Heart left ventricle (tissue), 16 donors: ENCODE data around the gene CDH20. TPM values are rescaled to one million over a fixed set of nuclear protein-coding genes. Genes with fewer than 3 reads are reported as not detected.

Experiments used
- ATAC-seq, 4 donors: fragments of 200-7000 bp; cut with Tn5 transposase; one replicate each; pipeline ENCODE4 v1.9.1; 2020 to 2022; ENCODE audit warnings: moderate library complexity in 4 of 4, mild to moderate bottlenecking in 3 of 4, moderate number of reproducible peaks in 1 of 4
- DNase-seq, 5 donors: peaks; one replicate each; pipeline ENCODE4 v3.0.0-alpha.2; 2020
- H3K27ac ChIP-seq, 12 donors: fragments of 200-600 bp; sonication (generic) in 4 of 12; one replicate each; pipeline versions ENCODE4 v1.5.0 to v1.8.0; 2016 to 2022; ENCODE audit warnings: mild to moderate bottlenecking in 2 of 12
- H3K27me3 ChIP-seq, 9 donors: fragments of 200-600 bp; sonication (generic) in 2 of 9; one replicate each; pipeline versions ENCODE4 v1.5.1 to v1.8.0; 2016 to 2022; ENCODE audit warnings: mild to moderate bottlenecking in 3 of 9
- H3K36me3 ChIP-seq, 9 donors: fragments of 200-600 bp; sonication (generic) in 2 of 9; one replicate each; pipeline versions ENCODE4 v1.5.0 to v1.8.0; 2018 to 2022; ENCODE audit warnings: mild to moderate bottlenecking in 2 of 9
- H3K4me1 ChIP-seq, 12 donors: fragments of 200-600 bp; sonication (generic) in 4 of 12; one replicate each; pipeline versions ENCODE4 v1.5.0 to v1.8.0; 2016 to 2022; ENCODE audit warnings: mild to moderate bottlenecking in 3 of 12
- H3K4me3 ChIP-seq, 12 donors: fragments of 200-600 bp; sonication (generic) in 4 of 12; one replicate each; pipeline versions ENCODE4 v1.5.0 to v1.8.0; 2017 to 2022; ENCODE audit warnings: mild to moderate bottlenecking in 9 of 12, moderate library complexity in 4 of 12
- H3K9me3 ChIP-seq, 12 donors: fragments of 200-600 bp; sonication (generic) in 4 of 12; one replicate each; pipeline versions ENCODE4 v1.5.0 to v1.8.0; 2016 to 2022; ENCODE audit warnings: mild to moderate bottlenecking in 1 of 12
- POLR2A ChIP-seq, 2 donors: fragments of 450-650 bp; IDR thresholded peaks; one replicate each; pipeline ENCODE4 v1.6.1; 2017; ENCODE audit warnings: antibody characterized with exemption in 2 of 2, mild to moderate bottlenecking in 2 of 2, moderate library complexity in 2 of 2
- WGBS, 4 donors: extraction: QIAGEN DNeasy Blood & Tissue Kit in 2 of 4; methylation state at CpG; one replicate each; pipeline versions ENCODE4 v1.1.5 to v1.1.7; 2013 to 2018; 5-methylcytosine and 5-hydroxymethylcytosine counted together
- intact Hi-C, 10 donors: fragments of 100-400 bp; cut with DNase I; formaldehyde crosslinking; loops; one replicate each; pipeline versions ENCODE4 v1.11.1 to v1.14.2; 2022
- polyA plus RNA-seq, 2 donors: library from polyadenylated mRNA; stranded (reverse); fragments of 200-250 nt; gene quantifications; one replicate each; pipeline ENCODE4 v1.2.3, GENCODE V29; 2013
- total RNA-seq, 9 donors: library from RNA; depleted of rRNA in 2 of 9; stranded (reverse); fragments of >200 nt in 2 of 9; fragmentation: NEBNext Ultra II Directional in 3 of 9; extraction: Animal tissue kit (Norgen Biotek cat#: 25700) in 3 of 9; gene quantifications; one replicate each; pipeline versions ENCODE4 v1.1.0 to v1.2.4, GENCODE V29; 2016 to 2023
- TF ChIP-seq, protein P1 (sequence below), 12 donors: fragments of 200-600 bp; sonication (generic) in 4 of 12; IDR thresholded peaks; one replicate each; pipeline versions ENCODE4 v1.5.0 to v1.8.0; 2018 to 2022; ENCODE audit warnings: antibody characterized with exemption in 12 of 12, mild to moderate bottlenecking in 5 of 12
- donor health status: ischemic (EF 13 %, LVEDD 7.1; RV severe dilation, severe dysfunction).
- donor health status: healthy with polysubstance abuse.
- donor health status: DM: no; HTN: yes; CAD: no.
- donor health status: DM: no; HTN: no; CAD: no.
- donor health status: ischemic (EF 25% LVEDD 6.9; RV normal size, moderate dysfunction).
- donor health status: ischemic (EF 25% LVEDD 5.7; RV mildly dilated, moderate dysfunction).
- donor health status: healthy.
- donor health status: DM: yes; HTN: yes; CAD: no.
- donor health status: ischemic (EF 35%, LVEDD 5.7; RV mildly dilated, moderate dysfunction).
- donor health status: nonischemic (EF 11% LVEDD 7.7; RV severe dilation, severe dysfunction).
- donor health status: DM: yes; HTN: yes; CAD: no.
- donor health status: PGD.
- donor health status: ischemic (EF 29% LVEDD 5.4; RV normal size, mild dysfunction).
- donor health status: nonischemic (EF 23%, LVEDD 6.1; RV moderate dilation, normal function).

Gene CDH20
- total and polyA plus RNA-seq, 11 donors: 0.03 to 0.20 (median 0.15) TPM; not detected in 8

DNA sequence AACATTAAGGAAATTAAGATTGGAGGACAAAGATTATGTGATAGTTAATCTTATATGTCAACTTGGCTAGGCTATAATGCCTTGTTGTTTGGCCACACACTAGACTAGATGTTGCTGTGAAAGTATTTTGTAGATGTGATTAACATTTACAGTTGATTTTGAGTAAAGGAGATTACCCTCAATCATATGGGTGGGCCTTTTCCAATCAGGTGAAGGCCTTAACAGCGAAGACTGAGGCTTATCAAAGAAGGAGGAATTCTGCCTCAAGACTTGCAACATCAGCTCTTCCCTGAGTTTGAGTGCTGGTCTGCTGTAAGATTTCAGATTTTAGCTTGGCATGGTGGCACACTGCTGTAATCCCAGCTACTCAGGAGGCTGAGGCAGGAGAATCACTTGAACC, 250.3 kb downstream of the CDH20 start:
- H3K27ac ChIP-seq: peak overlapping the region in 1 of 12 donors; percentile 79
- TF ChIP-seq, protein P1, sequence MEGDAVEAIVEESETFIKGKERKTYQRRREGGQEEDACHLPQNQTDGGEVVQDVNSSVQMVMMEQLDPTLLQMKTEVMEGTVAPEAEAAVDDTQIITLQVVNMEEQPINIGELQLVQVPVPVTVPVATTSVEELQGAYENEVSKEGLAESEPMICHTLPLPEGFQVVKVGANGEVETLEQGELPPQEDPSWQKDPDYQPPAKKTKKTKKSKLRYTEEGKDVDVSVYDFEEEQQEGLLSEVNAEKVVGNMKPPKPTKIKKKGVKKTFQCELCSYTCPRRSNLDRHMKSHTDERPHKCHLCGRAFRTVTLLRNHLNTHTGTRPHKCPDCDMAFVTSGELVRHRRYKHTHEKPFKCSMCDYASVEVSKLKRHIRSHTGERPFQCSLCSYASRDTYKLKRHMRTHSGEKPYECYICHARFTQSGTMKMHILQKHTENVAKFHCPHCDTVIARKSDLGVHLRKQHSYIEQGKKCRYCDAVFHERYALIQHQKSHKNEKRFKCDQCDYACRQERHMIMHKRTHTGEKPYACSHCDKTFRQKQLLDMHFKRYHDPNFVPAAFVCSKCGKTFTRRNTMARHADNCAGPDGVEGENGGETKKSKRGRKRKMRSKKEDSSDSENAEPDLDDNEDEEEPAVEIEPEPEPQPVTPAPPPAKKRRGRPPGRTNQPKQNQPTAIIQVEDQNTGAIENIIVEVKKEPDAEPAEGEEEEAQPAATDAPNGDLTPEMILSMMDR (IDR thresholded peaks at IDR 0.05): no peak
- no peak for TF ChIP-seq POLR2A (IDR thresholded peaks at IDR 0.05)
- intact Hi-C loops: loop anchor here in 7 of 10 donors (2.0 to 5.0 kb wide), 6 partner anchors 23 to 313 kb away; partner anchors contain the start of gene RNF152 (in 4 of the 7)
- no peaks in the 10 kb centered on the region for H3K9me3 ChIP-seq
- DNase-seq (no peak), ATAC-seq (no peak)
- peaks cover 0 to 51% (median 27%) of the 10 kb centered on the region in 12 donors for H3K4me1 ChIP-seq
- no peak overlapping the region for H3K4me3 ChIP-seq
- WGBS, 4 donors: 95 to 100% (median 98%) methylated on average over 1 of the region's 1 CpG
- H3K27me3 ChIP-seq: no peaks in the 10 kb centered on the region
- H3K36me3 ChIP-seq: no peaks in the 10 kb centered on the region

DNA sequence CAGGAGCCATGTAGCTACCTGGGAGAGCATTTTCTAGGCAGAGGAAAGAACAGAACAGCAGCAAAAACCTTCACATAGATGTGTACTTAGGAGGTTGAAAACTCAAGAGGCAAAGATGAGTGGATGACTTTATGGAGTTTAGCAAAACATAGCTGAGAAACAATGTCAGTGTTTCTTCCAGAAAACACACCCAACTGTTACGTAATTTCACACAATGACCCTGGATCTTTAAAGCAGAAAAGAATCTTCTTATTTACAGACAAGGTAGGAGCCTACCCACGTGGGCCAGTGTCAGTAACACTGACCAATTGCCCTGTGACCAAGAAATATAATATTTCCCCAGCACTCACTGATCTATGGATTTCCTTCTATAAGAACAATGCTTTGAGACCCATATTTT, 254.6 kb downstream of the CDH20 start:
- TF ChIP-seq, protein P1 (IDR thresholded peaks at IDR 0.05): no peak
- TF ChIP-seq POLR2A (IDR thresholded peaks at IDR 0.05): no peak
- intact Hi-C loops: no loop called here
- H3K9me3 ChIP-seq: no peaks in the 10 kb centered on the region
- DNase-seq (no peak), ATAC-seq (no peak)
- H3K4me3 ChIP-seq: no peak overlapping the region
- H3K4me1 ChIP-seq: peaks cover 0 to 40% (median 18%) of the 10 kb centered on the region in 12 donors
- WGBS, 4 donors: 53 to 73% (median 67%) methylated on average over 2 of the region's 2 CpGs
- H3K27ac ChIP-seq: peak overlapping the region in 4 of 12 donors; percentile 13 to 52 (median 20)
- no peaks in the 10 kb centered on the region for H3K27me3 ChIP-seq
- H3K36me3 ChIP-seq: no peaks in the 10 kb centered on the region

DNA sequence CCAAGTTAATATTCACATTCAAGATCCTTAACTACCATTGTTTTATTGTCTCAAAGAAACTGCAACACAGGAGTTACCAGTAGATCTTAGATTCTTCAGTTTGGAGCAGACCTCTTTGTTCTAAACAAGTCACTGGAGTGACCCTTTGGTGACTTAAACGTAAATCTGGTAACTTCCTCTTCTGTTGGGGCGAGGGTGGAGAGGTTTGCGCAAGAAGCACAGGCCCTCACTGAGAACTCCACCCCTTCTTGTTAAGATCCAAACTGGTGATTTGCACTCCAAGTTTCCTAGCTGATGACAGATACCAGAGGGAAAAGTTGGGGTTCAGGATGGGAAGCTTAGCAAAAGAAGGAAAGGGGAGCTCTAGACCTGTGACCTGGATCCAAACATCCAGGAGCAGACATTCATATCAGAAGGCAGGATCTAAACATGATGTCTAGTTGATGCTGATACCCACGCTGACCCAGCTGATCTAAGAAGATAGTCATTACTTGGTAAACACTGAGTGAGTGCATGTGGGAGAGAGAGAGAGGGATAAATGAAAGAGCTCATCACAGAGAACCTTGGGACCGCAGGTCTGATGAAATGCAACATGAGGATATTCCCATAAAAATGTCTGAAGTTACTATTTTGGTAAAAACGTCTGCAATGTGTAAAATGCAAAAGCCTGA, 256.0 kb downstream of the CDH20 start:
- DNase-seq: no peak
- Histone ChIP-seq H3K27me3 (no peaks in the 10 kb centered on the region), H3K4me1 (peaks cover 0 to 40% (median 18%) of the 10 kb centered on the region in 12 donors), H3K4me3 (no peak overlapping the region), H3K36me3 (no peaks in the 10 kb centered on the region), H3K9me3 (no peaks in the 10 kb centered on the region), H3K27ac (peak overlapping the region in 1 of 12 donors; percentile 37)
- intact Hi-C loops: no loop called here
- peak in 2 of 4 donors; percentile 14 to 34 for ATAC-seq
- WGBS, 4 donors: 72 to 82% (median 77%) methylated on average over 6 of the region's 6 CpGs
- no peak for TF ChIP-seq POLR2A (IDR thresholded peaks at IDR 0.05)
- TF ChIP-seq, protein P1 (IDR thresholded peaks at IDR 0.05): no peak

DNA sequence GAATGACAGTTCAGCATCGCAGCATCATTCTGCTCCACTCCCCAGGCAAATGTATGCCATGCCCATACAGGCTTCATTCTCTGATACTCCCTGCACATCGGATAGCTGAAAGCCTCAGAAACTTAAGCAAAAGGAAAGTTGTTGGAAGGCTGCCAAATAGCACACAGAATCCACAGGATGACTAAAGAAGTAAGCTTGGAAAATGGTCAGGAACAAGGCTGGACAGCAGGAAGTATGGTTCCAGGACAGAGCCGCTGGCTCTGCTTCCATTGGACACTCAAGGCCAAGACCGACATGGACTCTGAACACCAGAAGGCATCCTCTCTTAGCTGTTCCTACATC, 256.5 kb downstream of the CDH20 start:
- no peak overlapping the region for H3K4me3 ChIP-seq
- no peaks in the 10 kb centered on the region for H3K27me3 ChIP-seq
- ATAC-seq (peak in 1 of 4 donors; percentile 18), DNase-seq (no peak)
- 43 to 57% (median 51%) methylated on average over 4 of the region's 4 CpGs for WGBS, 4 donors
- H3K27ac ChIP-seq: peak overlapping the region in 1 of 12 donors; percentile 19
- intact Hi-C loops: no loop called here
- peaks cover 0 to 37% (median 18%) of the 10 kb centered on the region in 12 donors for H3K4me1 ChIP-seq
- H3K9me3 ChIP-seq: no peaks in the 10 kb centered on the region
- no peak for TF ChIP-seq POLR2A (IDR thresholded peaks at IDR 0.05)
- TF ChIP-seq, protein P1 (IDR thresholded peaks at IDR 0.05): no peak
- no peaks in the 10 kb centered on the region for H3K36me3 ChIP-seq
